ENCODE data around the gene UBR1.
"Not testable (repeated sequence)": the region's sequence is repeated elsewhere in the genome, so short reads cannot be mapped to it uniquely, and the experiment has no call there.

UBR1 gene

GRCh38 chr15:42955518-42955917, 150.3 kb downstream of the UBR1 start:
- no peak for TF ChIP-seq EZH2 (optimal IDR thresholded peaks at IDR 0.05; ENCODE audit: low read depth, low read length)
- no peak for TF ChIP-seq EZH2phosphoT487 (IDR thresholded peaks at IDR 0.05; ENCODE audit: low read length)
- TF ChIP-seq CTCF (IDR thresholded peaks at IDR 0.05; ENCODE audit: low read length): no peak
- H2AFZ ChIP-seq (ENCODE audit: low read length): no peak overlapping the region
- no peaks in the 10 kb centered on the region for H3K79me2 ChIP-seq (ENCODE audit: low read length)
- H3K9me2 ChIP-seq (replicated peaks; ENCODE audit: insufficient read depth, low read length): no peaks in the 10 kb centered on the region
- H3K4me2 ChIP-seq (ENCODE audit: low read depth, low read length): no peak overlapping the region
- H3K9me3 ChIP-seq (replicated peaks; ENCODE audit: insufficient read depth, low read length): no peaks in the 10 kb centered on the region
- no peaks in the 10 kb centered on the region for H4K20me1 ChIP-seq (ENCODE audit: insufficient read depth, low read length)
- no peaks in the 10 kb centered on the region for H3K36me3 ChIP-seq (replicated peaks; ENCODE audit: insufficient read depth, low read length)
- H3K4me1 ChIP-seq (ENCODE audit: low read length): no peaks in the 10 kb centered on the region
- no peak overlapping the region for H3K4me3 ChIP-seq (ENCODE audit: low read length)
- H3K27ac ChIP-seq (ENCODE audit: low read length): no peak overlapping the region
- DNase-seq: no peak
- H3K27me3 ChIP-seq (replicated peaks; ENCODE audit: insufficient read depth, low read length): no peaks in the 10 kb centered on the region
- H3K9ac ChIP-seq (ENCODE audit: low read length): no peak overlapping the region
- H3F3A ChIP-seq (ENCODE audit: insufficient read depth, low read length): no peaks in the 10 kb centered on the region

GRCh38 chr15:42954291-42954690, 151.5 kb downstream of the UBR1 start:
- H3K79me2 ChIP-seq (ENCODE audit: low read length): no peaks in the 10 kb centered on the region
- no peaks in the 10 kb centered on the region for H3K36me3 ChIP-seq (replicated peaks; ENCODE audit: insufficient read depth, low read length)
- no peaks in the 10 kb centered on the region for H3K9me3 ChIP-seq (replicated peaks; ENCODE audit: insufficient read depth, low read length)
- H3K4me2 ChIP-seq (ENCODE audit: low read depth, low read length): no peak overlapping the region
- no peak overlapping the region for H3K4me3 ChIP-seq (ENCODE audit: low read length)
- H3K9ac ChIP-seq (ENCODE audit: low read length): no peak overlapping the region
- no peak overlapping the region for H3K27ac ChIP-seq (ENCODE audit: low read length)
- H3K27me3 ChIP-seq (replicated peaks; ENCODE audit: insufficient read depth, low read length): no peaks in the 10 kb centered on the region
- no peaks in the 10 kb centered on the region for H4K20me1 ChIP-seq (ENCODE audit: insufficient read depth, low read length)
- H3K9me2 ChIP-seq (replicated peaks; ENCODE audit: insufficient read depth, low read length): no peaks in the 10 kb centered on the region
- TF ChIP-seq CTCF (IDR thresholded peaks at IDR 0.05; ENCODE audit: low read length) (no peak), EZH2phosphoT487 (IDR thresholded peaks at IDR 0.05; ENCODE audit: low read length) (no peak), EZH2 (optimal IDR thresholded peaks at IDR 0.05; ENCODE audit: low read depth, low read length) (no peak)
- no peak for DNase-seq
- H3K4me1 ChIP-seq (ENCODE audit: low read length): no peaks in the 10 kb centered on the region
- no peaks in the 10 kb centered on the region for H3F3A ChIP-seq (ENCODE audit: insufficient read depth, low read length)
- H2AFZ ChIP-seq (ENCODE audit: low read length): no peak overlapping the region

GRCh38 chr15:42948898-42949297, 156.9 kb downstream of the UBR1 start:
- not testable (repeated sequence) for H3K27me3 ChIP-seq (replicated peaks; ENCODE audit: insufficient read depth, low read length); H4K20me1 ChIP-seq (ENCODE audit: insufficient read depth, low read length); H3K9ac ChIP-seq (ENCODE audit: low read length); DNase-seq; H3K27ac ChIP-seq (ENCODE audit: low read length); H3K9me2 ChIP-seq (replicated peaks; ENCODE audit: insufficient read depth, low read length); H2AFZ ChIP-seq (ENCODE audit: low read length); H3F3A ChIP-seq (ENCODE audit: insufficient read depth, low read length); H3K4me3 ChIP-seq (ENCODE audit: low read length); H3K79me2 ChIP-seq (ENCODE audit: low read length); H3K4me2 ChIP-seq (ENCODE audit: low read depth, low read length); H3K36me3 ChIP-seq (replicated peaks; ENCODE audit: insufficient read depth, low read length); H3K9me3 ChIP-seq (replicated peaks; ENCODE audit: insufficient read depth, low read length); H3K4me1 ChIP-seq (ENCODE audit: low read length)

GRCh38 chr15:42940527-42940926, 165.3 kb downstream of the UBR1 start:
- Histone ChIP-seq H2AFZ (ENCODE audit: low read length) (no peak overlapping the region), H3K36me3 (replicated peaks; ENCODE audit: insufficient read depth, low read length) (no peaks in the 10 kb centered on the region), H3F3A (ENCODE audit: insufficient read depth, low read length) (no peaks in the 10 kb centered on the region), H4K20me1 (ENCODE audit: insufficient read depth, low read length) (no peaks in the 10 kb centered on the region), H3K27ac (ENCODE audit: low read length) (no peak overlapping the region), H3K4me1 (ENCODE audit: low read length) (no peaks in the 10 kb centered on the region), H3K4me2 (ENCODE audit: low read depth, low read length) (no peak overlapping the region), H3K4me3 (ENCODE audit: low read length) (no peak overlapping the region), H3K27me3 (replicated peaks; ENCODE audit: insufficient read depth, low read length) (no peaks in the 10 kb centered on the region), H3K79me2 (ENCODE audit: low read length) (no peaks in the 10 kb centered on the region), H3K9ac (ENCODE audit: low read length) (no peak overlapping the region), H3K9me3 (replicated peaks; ENCODE audit: insufficient read depth, low read length) (no peaks in the 10 kb centered on the region), H3K9me2 (replicated peaks; ENCODE audit: insufficient read depth, low read length) (no peaks in the 10 kb centered on the region)
- DNase-seq: no peak
- TF ChIP-seq CTCF (IDR thresholded peaks at IDR 0.05; ENCODE audit: low read length) (no peak), EZH2phosphoT487 (IDR thresholded peaks at IDR 0.05; ENCODE audit: low read length) (no peak), EZH2 (optimal IDR thresholded peaks at IDR 0.05; ENCODE audit: low read depth, low read length) (no peak)

Measured in MM.1S (cell line).